Omental fat pad (tissue), 4 donors: Measurements from ENCODE around the gene MPND. TPM values are rescaled to one million over a fixed set of nuclear protein-coding genes. Genes with fewer than 3 reads are reported as not detected.

ENCODE experiments used
- ATAC-seq: fragments of 150-250 bp; one replicate; pipeline ENCODE4 v1.9.1; 2016; ENCODE audit warnings: mild to moderate bottlenecking, moderate library complexity; ENCODE audit not compliant: low FRiP score
- DNase-seq: peaks from one replicate; pipeline ENCODE4 v3.0.0-alpha.2; 2019; ENCODE audit warnings: low spot score
- total RNA-seq, 4 donors: library from RNA; depleted of rRNA; stranded (reverse); fragments of >200 nt; gene quantifications; one replicate each; pipeline ENCODE4 v1.1.0, GENCODE V29; 2016
- TF ChIP-seq, protein P1 (sequence below), 3 donors: fragments of 450-650 bp; IDR thresholded peaks; one replicate each; pipeline ENCODE4 v1.5.1; 2016 to 2017; ENCODE audit warnings: antibody characterized with exemption in 3 of 3, mild to moderate bottlenecking in 3 of 3, moderate library complexity in 2 of 3

The MPND gene
- total RNA-seq, 4 donors from 2014 or later, result 3.5 to 7.1 (median 6.0) TPM

DNA sequence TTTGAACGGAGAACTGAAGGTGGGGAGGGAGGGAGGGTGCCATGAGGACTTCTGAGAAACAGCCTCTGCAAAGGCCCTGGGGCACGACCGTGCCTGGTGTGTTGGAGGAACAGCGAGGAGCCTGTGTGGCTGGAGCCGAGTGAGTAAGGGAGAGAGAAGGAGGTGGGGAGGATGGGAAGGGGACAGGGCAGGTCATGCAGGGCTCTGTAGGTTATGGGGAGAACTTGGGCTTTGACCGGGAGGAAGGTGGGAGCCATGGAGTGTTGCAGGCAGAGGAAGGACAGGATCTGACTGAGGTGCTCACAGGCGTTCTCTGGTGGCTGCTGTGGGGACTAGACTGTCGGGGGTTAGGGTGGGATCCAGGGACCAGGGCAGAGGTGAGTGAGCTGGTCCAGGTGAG, 6.7 kb downstream of the MPND start:
- DNase-seq (no peak), ATAC-seq (no peak)
- TF ChIP-seq, protein P1, sequence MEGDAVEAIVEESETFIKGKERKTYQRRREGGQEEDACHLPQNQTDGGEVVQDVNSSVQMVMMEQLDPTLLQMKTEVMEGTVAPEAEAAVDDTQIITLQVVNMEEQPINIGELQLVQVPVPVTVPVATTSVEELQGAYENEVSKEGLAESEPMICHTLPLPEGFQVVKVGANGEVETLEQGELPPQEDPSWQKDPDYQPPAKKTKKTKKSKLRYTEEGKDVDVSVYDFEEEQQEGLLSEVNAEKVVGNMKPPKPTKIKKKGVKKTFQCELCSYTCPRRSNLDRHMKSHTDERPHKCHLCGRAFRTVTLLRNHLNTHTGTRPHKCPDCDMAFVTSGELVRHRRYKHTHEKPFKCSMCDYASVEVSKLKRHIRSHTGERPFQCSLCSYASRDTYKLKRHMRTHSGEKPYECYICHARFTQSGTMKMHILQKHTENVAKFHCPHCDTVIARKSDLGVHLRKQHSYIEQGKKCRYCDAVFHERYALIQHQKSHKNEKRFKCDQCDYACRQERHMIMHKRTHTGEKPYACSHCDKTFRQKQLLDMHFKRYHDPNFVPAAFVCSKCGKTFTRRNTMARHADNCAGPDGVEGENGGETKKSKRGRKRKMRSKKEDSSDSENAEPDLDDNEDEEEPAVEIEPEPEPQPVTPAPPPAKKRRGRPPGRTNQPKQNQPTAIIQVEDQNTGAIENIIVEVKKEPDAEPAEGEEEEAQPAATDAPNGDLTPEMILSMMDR (IDR thresholded peaks at IDR 0.05), result no peak

DNA sequence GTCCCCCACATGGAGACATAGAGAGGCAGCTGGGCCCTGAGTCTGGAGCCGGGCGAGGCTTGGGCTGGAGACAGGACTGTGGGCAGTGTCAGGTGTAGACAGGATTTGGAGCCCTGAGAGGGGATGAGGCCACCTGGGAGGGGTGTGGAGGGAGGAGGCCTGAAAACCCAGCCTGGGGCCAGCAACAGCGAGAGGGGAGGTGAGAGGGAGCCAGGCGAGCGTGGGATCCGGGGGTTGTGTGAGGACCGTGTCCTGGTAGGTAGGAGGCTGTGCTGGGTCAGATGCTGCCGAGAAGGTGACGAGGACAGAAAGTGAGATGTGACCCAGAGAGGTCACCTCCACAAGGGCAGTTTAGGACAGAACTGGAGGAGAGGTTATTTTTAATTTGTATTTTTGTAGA, 7.4 kb downstream of the MPND start:
- ATAC-seq (no peak), DNase-seq (no peak)
- TF ChIP-seq, protein P1 (IDR thresholded peaks at IDR 0.05), result no peak

DNA sequence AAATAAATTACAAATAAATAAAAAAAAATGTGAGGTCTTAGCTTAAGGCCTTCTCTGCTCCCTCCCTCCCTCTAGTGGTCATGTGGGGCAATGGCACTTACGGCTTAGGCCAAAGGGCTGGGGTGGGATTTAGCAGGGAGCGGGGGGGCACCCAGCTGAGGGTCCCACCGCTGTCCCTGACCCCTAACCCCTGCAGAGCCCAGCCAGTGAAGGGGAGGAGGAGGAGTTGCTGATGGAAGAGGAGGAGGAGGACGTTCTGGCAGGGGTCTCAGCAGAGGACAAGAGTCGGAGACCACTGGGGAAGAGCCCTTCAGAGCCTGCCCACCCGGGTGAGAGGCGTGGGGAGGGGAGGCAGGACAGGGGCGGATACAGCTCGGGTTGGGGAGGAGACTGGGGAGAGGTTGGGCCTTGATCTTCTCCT, 9.3 kb downstream of the MPND start:
- TF ChIP-seq, protein P1 (IDR thresholded peaks at IDR 0.05), result no peak
- no peak for DNase-seq
- ATAC-seq, result no peak

DNA sequence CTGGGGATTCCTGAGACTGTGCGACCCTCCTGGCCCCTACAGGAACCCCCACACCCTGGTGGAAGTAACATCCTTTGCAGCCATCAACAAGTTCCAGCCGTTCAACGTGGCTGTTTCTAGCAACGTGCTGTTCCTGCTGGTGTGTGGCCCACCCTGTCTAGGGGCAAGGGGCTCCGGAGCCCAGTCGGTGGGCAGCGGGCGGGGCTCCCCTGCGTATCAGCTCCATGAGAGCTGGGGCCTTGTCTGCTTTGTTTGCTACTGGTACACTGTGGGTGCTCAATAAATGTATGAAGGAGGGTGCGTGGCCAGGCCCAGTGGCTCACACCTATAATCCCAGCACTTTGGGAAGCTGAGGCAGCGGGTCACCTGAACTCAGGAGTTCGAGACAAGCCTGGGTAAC, 10.9 kb downstream of the MPND start:
- TF ChIP-seq, protein P1 (IDR thresholded peaks at IDR 0.05), result no peak
- DNase-seq (no peak), ATAC-seq (no peak)

DNA sequence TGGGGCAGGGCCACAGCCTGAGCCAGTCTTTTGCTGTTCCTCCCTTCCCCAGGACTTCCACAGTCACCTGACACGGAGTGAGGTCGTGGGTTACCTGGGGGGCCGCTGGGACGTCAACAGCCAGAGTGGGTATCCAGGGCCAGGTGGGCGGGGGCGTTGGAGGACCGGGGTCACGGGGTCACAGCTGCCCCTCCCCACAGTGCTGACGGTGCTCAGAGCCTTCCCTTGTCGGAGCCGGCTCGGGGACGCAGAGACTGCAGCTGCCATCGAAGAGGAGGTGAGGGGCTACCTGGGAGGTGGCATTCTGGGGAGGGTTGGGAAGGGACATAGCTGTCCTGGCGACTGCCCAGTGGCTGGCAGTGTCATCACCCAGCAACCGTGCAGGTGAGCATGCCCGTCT, 11.5 kb downstream of the MPND start:
- ATAC-seq (no peak), DNase-seq (no peak)
- TF ChIP-seq, protein P1 (IDR thresholded peaks at IDR 0.05), result no peak

DNA sequence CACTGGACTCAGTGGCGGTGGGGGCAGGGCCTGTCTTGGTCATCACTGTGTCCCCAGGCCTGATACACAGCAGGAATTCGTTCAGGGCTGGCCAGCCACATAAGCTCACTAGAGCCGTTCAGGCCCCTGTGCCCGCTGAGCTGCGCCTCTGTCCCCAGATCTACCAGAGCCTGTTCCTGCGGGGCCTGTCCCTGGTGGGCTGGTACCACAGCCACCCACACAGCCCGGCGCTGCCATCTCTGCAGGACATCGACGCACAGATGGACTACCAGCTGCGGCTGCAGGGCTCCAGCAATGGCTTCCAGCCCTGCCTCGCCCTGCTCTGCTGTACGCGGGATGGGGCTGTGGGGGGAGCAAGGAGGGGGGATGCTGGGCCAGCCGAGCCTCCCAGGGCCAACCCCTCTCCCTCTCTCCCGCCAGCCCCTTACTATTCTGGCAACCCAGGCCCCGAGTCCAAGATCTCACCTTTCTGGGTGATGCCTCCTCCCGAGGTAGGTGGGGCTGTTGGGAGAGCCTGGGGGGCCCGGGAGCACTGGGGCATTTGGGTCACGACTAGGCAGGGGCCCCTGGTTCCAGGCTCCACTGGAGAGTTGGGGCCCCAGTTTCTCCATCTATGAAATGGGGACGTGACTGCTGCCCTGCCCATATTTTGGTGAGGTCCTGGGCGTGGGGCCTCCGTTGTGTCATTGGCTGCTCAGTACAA, 13.9 kb downstream of the MPND start:
- no peak for DNase-seq
- ATAC-seq, result no peak
- TF ChIP-seq, protein P1 (IDR thresholded peaks at IDR 0.05), result no peak

DNA sequence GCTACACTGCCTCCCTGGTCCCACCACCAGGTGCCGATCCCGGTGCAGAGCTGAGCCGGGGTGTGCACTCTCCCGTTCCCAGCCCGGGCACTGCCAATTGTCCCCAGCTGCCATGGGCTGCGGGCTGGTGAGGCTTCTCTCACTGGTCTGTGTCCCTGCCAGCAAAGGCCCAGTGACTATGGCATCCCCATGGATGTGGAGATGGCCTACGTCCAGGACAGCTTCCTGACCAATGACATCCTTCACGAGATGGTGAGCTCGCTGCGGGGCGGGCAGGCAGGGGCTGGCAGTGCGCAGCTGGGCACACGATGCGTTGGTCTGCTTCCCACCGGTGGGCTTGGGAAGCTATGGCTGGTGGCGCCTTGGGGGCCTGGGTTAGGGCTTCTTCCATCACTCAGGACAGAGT, 14.6 kb downstream of the MPND start:
- TF ChIP-seq, protein P1 (IDR thresholded peaks at IDR 0.05), result no peak
- no peak for ATAC-seq
- DNase-seq, result no peak
